ENCODE measurements around the gene HOXD3. TPM values are rescaled to one million over a fixed set of nuclear protein-coding genes. Genes with fewer than 3 reads are reported as not detected.

HOXD3 gene
- total RNA-seq, 1 experiment from 2014 or later: not detected

DNA sequence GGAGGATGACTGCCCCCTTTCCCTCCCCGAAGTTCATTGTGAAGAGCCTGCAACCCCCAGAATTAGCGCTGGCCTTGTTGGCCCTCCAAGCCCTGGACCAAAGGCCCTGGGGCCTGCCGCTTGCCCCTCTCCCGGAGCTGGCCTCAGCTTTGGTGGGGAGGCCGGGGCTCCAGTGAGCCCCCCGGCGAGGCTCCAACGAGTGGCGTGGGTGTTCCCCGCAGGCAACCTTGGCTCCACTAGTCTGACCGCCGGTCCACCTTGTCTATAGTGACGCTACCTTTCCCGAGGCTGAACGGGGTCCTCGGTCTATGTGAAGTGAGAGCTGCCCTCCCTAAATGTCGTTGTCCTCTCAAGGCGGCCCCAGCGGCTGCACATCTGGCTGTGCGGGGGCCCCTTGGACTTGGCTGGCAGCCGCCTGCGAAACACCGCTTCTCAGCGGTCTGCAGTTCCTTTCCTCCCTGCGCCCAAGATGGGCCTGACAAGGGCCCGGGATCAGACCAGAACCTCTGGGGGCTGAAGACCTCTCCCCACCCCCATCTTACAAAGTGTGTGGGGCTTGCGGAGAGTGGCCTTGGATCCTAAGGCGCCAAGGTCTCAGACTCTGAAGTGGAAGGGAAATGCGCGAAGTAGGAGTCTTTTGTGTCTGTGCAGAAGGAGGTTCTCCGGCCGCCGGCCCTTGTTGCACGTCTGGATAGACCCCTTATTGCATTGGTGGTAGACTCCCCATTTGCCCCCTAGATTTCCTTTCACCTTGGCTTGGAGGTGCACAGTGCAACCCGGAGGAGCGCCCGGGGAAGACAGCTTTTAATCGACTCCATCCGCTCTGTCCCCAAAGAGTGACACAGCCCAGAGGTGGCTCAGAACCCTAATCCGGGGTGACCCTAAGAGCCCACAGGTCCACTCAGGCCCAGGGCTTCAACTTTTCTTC lies 44.5 kb upstream of the HOXD3 start:
- ATAC-seq: no peak
- no peak for TF ChIP-seq ZNF423 (CRISPR knock-in tag; IDR thresholded peaks at IDR 0.05)
- TF ChIP-seq, protein P1, sequence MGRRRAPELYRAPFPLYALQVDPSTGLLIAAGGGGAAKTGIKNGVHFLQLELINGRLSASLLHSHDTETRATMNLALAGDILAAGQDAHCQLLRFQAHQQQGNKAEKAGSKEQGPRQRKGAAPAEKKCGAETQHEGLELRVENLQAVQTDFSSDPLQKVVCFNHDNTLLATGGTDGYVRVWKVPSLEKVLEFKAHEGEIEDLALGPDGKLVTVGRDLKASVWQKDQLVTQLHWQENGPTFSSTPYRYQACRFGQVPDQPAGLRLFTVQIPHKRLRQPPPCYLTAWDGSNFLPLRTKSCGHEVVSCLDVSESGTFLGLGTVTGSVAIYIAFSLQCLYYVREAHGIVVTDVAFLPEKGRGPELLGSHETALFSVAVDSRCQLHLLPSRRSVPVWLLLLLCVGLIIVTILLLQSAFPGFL (CRISPR knock-in tag; IDR thresholded peaks at IDR 0.05; ENCODE audit: borderline replicate concordance): no peak
- TF ChIP-seq ZNF219 (CRISPR knock-in tag; IDR thresholded peaks at IDR 0.05; ENCODE audit: borderline replicate concordance): no peak
- TF ChIP-seq, protein P2, sequence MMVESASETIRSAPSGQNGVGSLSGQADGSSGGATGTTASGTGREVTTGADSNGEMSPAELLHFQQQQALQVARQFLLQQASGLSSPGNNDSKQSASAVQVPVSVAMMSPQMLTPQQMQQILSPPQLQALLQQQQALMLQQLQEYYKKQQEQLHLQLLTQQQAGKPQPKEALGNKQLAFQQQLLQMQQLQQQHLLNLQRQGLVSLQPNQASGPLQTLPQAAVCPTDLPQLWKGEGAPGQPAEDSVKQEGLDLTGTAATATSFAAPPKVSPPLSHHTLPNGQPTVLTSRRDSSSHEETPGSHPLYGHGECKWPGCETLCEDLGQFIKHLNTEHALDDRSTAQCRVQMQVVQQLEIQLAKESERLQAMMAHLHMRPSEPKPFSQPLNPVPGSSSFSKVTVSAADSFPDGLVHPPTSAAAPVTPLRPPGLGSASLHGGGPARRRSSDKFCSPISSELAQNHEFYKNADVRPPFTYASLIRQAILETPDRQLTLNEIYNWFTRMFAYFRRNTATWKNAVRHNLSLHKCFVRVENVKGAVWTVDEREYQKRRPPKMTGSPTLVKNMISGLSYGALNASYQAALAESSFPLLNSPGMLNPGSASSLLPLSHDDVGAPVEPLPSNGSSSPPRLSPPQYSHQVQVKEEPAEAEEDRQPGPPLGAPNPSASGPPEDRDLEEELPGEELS (CRISPR knock-in tag; IDR thresholded peaks at IDR 0.05): no peak
- TF ChIP-seq NFYB (CRISPR knock-in tag; conservative IDR thresholded peaks at IDR 0.05; ENCODE audit: low read depth): no peak
- no peak for TF ChIP-seq NR2C2 (CRISPR knock-in tag; IDR thresholded peaks at IDR 0.05)
- no peak for TF ChIP-seq NR3C1 (CRISPR knock-in tag; conservative IDR thresholded peaks at IDR 0.05; ENCODE audit: low read depth)
- TF ChIP-seq E2F1 (CRISPR knock-in tag; IDR thresholded peaks at IDR 0.05): no peak
- TF ChIP-seq IRF1 (CRISPR knock-in tag; IDR thresholded peaks at IDR 0.05): no peak
- no peak for TF ChIP-seq ZNF671 (CRISPR knock-in tag; IDR thresholded peaks at IDR 0.05)
- TF ChIP-seq SMAD3 (CRISPR knock-in tag; IDR thresholded peaks at IDR 0.05; ENCODE audit: borderline replicate concordance): no peak
- no peak for TF ChIP-seq TEAD1 (CRISPR knock-in tag; IDR thresholded peaks at IDR 0.05)
- no peak for TF ChIP-seq ZNF281 (CRISPR knock-in tag; IDR thresholded peaks at IDR 0.05)
- TF ChIP-seq ZBTB21 (CRISPR knock-in tag; IDR thresholded peaks at IDR 0.05; ENCODE audit: borderline replicate concordance): no peak
- TF ChIP-seq CREB1 (CRISPR knock-in tag; IDR thresholded peaks at IDR 0.05): no peak
- TF ChIP-seq FOXJ3 (CRISPR knock-in tag; IDR thresholded peaks at IDR 0.05; ENCODE audit: borderline replicate concordance): no peak
- TF ChIP-seq PRRX2 (CRISPR knock-in tag; IDR thresholded peaks at IDR 0.05): no peak
- no peak for TF ChIP-seq IRF2 (CRISPR knock-in tag; IDR thresholded peaks at IDR 0.05; ENCODE audit: borderline replicate concordance, low read depth)
- TF ChIP-seq GRHL2 (CRISPR knock-in tag; IDR thresholded peaks at IDR 0.05; ENCODE audit: insufficient replicate concordance, severe bottlenecking): no peak
- TF ChIP-seq TEAD4 (CRISPR knock-in tag; IDR thresholded peaks at IDR 0.05): no peak
- H3K36me3 Mint-ChIP-seq: 0 out of 2 replicates have a peak, but pooled peaks cover 7% of the 10 kb centered on the region
- ChIA-PET POLR2A (no interaction called here), CTCF (interaction anchor here (1.1 to 1.6 kb wide), 4 partner anchors 9 to 65 kb away, joined by 3 to 6 read pairs (median 3); no protein-coding TSS in a partner anchor)
- H3K9me3 Mint-ChIP-seq: peaks cover 4% of the 10 kb centered on the region
- no peak overlapping the region for H3K4me3 Mint-ChIP-seq
- peaks cover 99% of the 10 kb centered on the region for H3K27me3 Mint-ChIP-seq (ENCODE audit: low read depth)
- no peak overlapping the region for H3K27ac Mint-ChIP-seq
- H3K4me1 Mint-ChIP-seq: peaks cover 25% of the 10 kb centered on the region
- no peak for DNase-seq (ENCODE audit: low spot score)

Data from WTC11 (cell line).